RPMI7951 (cell line): Measurements from ENCODE around the gene RNF148. TPM values are rescaled to one million over a fixed set of nuclear protein-coding genes. Genes with fewer than 3 reads are reported as not detected.
A peak's percentile ranks its signal among the peaks of the same experiment; 100 is the strongest.
"Not testable (repeated sequence)": the region's sequence is repeated elsewhere in the genome, so short reads cannot be mapped to it uniquely, and the experiment has no call there.

Experiments used
- DNase-seq: peaks from one replicate; pipeline ENCODE4 v3.0.0-alpha.2; 2012; ENCODE audit warnings: low read depth
- total RNA-seq: library from RNA; depleted of rRNA; stranded (reverse); fragments of >200 nt; shearing (Covaris generic); gene quantifications from 2 replicates; pipeline ENCODE4 v1.2.3, GENCODE V29; 2014

Gene RNF148
- total RNA-seq, 1 experiment from 2014 or later = not detected

DNA sequence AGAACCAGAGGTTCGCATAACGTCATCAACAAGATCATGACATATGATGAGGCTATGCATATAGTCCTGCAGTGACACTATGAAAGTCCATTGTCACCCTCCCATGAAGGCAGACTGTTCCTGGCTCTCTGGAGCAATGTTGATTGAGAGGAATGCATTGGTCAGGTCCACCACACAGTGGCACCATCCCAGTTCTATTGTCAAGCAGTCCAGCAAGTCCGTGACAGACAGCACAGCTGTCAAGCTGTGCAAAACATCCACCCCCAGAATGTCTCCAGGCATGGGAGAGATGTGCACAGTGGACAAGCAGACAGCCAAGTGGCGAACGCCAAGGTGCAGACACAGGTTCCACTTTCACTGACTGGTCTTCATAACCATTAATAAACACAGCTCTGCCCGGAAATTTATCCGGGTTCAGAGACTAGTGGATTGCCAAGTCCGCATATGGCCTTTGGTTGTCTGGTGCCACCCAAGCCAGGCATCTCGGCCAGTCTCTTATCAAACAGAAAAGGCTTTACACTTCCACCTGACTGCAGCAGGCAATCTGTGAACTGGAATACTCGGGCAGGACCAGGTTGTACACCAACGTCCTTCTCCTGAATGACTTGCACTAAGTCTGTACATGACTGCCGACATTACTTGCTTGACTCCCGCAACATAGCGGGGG lies 11.0 kb downstream of the RNF148 start:
- DNase-seq = no peak

DNA sequence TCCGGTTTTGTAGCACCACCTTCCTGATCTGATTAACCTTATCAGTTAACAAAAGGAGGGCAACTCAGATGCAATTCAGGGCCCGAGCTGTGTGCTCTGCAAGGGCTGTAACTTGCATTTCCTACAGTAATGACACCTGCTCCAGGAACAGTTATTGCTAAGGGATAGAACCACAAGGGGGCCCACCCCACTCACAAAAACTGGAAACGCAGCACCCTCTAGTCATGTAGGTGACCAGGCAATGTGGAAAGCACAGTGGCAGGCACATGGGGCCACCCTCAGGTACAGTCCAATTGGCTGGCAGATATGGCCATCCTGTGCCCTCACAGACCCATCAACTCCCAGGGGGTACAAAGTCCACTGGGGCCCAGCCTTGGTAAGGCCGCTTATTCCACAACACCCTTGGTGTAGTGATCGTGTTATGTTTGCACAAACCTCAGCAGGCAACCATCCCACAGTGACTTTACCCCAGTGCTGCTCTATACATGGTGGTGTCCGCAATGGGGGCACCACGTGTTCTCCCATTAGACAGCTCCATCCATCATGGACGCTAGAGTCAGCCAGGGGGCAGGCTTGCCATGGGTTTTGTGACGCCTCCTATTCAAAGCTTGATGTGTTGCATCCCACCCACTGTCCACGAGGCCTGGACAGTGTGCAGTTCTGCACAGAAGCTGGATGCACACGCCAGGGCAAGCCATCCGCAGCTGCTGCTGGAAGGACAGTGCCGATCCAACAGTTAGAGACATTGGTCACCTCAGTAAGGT lies 13.2 kb downstream of the RNF148 start:
- DNase-seq = no peak

- DNase-seq = no peak
Observed at GRCh38 chr7:122688400-122688998, 14.2 kb downstream of the RNF148 start.

- no peak for DNase-seq
Observed at GRCh38 chr7:122686360-122686878, 16.3 kb downstream of the RNF148 start.

GRCh38 chr7:122684504-122684903 lies 18.2 kb downstream of the RNF148 start:
- DNase-seq = no peak

DNA sequence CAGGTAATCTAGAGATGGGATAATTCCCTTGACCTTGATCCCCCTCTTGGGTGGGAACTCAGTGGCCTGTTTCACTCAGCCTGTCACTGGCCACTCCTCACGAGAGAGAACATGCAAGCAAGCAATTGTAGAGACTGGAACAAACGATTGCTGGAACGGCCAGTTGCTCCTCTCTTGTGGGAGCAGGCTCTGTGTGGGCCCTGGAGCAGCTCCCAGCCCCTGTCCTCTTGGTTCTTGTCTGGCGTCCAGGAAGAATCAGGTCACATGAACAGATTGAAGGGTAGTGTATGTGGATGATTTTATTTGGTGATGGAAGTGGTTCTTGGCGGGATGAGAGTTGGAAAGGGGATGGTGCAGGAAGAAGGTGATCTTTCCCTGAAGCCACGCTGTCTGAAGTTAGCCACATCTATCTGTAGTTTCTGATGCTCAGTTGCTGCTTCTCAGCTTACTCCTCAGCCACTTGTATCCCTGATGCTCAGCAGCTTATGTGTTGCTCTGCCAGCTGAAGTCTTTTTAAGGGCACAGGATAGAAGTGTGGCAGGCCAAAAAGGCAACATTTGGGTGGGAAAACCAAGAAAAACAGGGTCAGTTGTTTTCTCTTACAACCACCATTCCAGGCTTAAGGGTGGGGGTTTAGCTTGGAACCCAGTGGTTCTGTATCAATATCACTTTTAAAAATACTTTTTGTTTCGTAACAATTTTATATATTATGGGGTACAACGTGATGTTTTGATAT lies 19.7 kb downstream of the RNF148 start:
- DNase-seq = no peak

GRCh38 chr7:122681186-122681585 lies 21.5 kb downstream of the RNF148 start:
- DNase-seq = not testable (repeated sequence)

- no peak for DNase-seq
Observed at GRCh38 chr7:122679813-122680212, 22.9 kb downstream of the RNF148 start.

- not testable (repeated sequence) for DNase-seq
Observed at GRCh38 chr7:122679269-122679709, 23.4 kb downstream of the RNF148 start.

GRCh38 chr7:122677149-122677548 lies 25.6 kb downstream of the RNF148 start:
- no peak for DNase-seq

GRCh38 chr7:122676466-122676865 lies 26.3 kb downstream of the RNF148 start:
- DNase-seq = no peak

- DNase-seq = no peak
Observed at GRCh38 chr7:122675621-122676020, 27.1 kb downstream of the RNF148 start.

DNA sequence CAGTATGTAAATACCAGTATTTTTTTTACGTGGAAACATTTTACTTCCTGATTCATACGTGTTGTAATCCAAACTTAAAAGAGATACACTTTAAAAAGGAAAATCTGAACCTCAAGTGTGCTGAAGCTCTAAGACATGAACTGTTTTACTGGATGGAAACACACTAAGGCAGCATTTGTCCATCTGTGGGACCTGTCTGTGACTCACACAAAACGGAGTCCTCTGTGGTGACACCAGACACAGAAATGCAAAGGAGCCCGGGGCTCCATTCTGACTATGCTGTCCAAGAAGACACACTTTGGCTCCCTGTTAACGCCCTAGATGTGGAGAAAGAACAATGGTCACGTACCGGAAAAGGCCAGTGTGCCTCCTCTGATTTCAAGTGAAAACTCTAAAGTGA lies 27.7 kb downstream of the RNF148 start:
- DNase-seq = peak; percentile 41

- DNase-seq = peak; percentile 35
Observed at GRCh38 chr7:122674502-122674901, 28.2 kb downstream of the RNF148 start.

DNA sequence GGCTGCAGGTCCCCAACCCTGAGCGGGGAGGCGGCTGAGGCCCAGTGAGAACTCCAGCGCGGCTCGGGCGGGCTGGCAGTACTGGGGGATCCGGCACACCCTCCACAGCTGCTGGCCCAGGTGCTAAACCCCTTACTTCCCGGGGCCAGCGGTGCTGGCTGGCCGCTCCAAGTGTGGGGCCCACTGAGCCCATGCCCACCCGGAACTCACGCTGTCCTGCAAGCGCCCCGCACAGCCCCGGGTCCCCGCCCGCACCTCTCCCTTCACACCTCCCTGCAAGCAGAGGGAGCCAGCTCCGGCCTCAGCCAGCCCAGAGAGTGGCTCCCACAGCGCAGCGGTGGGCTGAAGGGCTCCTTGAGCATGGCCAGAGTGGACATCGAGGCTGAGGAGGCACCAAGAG lies 28.8 kb downstream of the RNF148 start:
- no peak for DNase-seq

DNA sequence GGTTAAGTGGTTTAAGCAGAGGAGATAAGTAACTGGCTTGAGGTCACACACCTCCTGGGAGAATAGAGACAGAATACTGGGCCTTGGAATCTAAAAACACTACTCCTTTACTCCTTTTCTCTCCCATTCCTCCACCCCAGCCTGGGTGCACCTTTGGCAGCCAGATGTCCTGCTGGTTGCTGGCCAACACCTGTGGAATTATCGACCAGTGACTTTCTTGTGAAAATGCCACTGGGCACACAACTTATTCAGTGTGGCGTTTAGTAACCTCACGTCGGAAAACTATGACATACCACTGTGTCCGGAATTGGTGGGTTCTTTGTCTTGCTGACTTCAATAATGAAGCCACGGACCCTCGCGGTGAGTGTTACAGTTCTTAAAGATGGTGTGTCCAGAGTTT lies 30.2 kb downstream of the RNF148 start:
- DNase-seq = no peak

DNA sequence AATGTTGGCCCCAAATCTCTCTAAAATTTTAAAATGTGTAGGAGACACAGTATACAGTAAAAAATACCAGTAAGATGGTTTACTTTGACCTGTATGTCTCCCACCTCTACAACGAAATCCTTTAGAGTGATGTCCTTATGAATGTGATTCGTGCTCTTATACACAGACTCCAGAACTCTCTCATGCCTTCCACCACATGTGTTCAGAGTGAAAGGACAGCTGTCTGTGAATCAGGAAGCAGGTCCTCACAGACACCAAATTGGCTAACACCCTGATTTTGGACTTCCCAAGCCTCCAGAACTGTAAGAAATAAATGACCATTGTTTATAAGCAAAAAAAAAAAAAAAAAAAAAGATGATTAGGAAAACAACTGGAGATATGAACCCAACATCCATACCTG lies 39.0 kb downstream of the RNF148 start:
- no peak for DNase-seq

DNA sequence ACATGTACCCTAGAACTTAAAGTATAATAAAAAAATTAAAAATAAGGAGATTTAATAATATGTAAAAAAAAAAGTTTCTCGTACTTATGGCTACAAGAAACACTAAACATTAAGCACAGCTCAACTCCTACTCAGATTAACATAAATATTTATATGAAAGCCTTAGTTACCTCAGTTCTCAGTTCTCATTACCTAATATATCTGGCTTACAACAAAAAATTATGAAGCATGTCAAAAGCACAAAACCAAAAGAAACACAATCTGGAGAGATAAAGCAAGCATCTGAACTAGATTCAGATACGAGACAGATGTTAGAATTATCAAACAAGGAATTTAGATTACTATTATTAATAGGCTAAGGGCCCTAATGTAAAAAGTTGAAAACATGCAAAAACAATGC lies 43.9 kb downstream of the RNF148 start:
- DNase-seq = no peak

DNA sequence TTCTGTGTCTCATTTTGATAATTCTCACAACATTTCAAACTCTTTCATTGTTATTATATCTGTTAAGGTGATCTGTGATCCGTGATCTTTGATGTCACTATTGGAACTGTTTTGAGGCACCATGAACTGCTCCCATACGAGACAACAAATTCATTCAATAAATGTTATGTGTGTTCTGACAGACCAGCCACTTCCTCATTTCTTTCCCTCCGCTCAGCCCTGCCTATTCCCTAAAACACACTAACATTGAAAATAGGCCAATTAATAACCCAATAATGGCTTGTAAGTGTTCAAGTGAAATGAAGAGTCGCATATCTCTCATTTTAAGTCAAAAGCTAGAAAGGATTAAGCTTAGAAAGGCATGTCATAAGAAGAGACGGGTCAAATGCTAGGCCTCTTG lies 49.0 kb downstream of the RNF148 start:
- DNase-seq = no peak

GRCh38 chr7:122652876-122653275 lies 49.8 kb downstream of the RNF148 start:
- DNase-seq = no peak
